ENCODE measurements around the gene INPP5D.

- TF ChIP-seq CTCF (IDR thresholded peaks at IDR 0.05; ENCODE audit: insufficient read depth, low read length, poor library complexity, severe bottlenecking) (no peak), EZH2phosphoT487 (conservative IDR thresholded peaks at IDR 0.05; ENCODE audit: low read length) (no peak)
Observed at GRCh38 chr2:233133239-233133638, 73.1 kb downstream of the INPP5D start.

Measured in SU-DHL-6 (cell line).